HG03378 (cell line): ENCODE data around the gene C7orf57.

ENCODE experiments used
- ATAC-seq: cut with Tn5 transposase; IDR thresholded peaks from one replicate; pipeline ENCODE4 v1.9.1; 2021; ENCODE audit warnings: mild to moderate bottlenecking, moderate library complexity; ENCODE audit not compliant: unreplicated experiment

Gene C7orf57

DNA sequence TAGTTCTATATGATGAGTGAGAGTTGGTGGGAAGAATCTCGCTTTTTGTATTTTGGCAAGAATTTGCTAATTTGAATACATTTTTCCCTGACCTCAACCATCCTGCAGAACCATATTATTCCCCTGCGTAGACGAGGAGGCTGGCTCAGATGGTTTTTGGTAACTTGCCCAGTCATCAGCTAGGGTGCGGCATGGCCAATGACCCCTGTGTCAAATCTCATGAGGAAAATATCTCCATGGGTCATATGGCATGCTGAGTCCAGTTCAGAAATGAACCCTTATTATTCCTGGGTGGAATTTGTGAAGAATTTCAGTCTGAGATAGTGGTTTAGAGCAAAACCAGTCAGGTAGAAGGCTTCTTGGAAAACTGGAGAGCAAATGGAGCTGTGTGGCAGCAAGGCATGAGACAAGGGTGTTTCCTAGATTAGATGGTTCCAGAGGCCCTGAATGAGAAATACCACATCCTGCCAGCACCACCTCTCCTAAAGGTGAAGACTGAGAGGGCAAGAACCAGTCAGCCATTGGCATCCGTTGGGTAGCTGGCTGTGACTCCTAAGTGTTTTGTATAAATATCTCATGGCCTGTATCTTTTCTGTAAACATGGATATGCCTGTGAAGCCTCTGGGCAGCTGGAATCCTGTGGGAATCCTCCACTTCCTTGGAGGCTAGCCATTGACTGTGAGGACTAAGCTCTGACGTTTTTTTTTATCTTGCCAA is 47.9 kb downstream of the C7orf57 start:
- ATAC-seq = no peak

DNA sequence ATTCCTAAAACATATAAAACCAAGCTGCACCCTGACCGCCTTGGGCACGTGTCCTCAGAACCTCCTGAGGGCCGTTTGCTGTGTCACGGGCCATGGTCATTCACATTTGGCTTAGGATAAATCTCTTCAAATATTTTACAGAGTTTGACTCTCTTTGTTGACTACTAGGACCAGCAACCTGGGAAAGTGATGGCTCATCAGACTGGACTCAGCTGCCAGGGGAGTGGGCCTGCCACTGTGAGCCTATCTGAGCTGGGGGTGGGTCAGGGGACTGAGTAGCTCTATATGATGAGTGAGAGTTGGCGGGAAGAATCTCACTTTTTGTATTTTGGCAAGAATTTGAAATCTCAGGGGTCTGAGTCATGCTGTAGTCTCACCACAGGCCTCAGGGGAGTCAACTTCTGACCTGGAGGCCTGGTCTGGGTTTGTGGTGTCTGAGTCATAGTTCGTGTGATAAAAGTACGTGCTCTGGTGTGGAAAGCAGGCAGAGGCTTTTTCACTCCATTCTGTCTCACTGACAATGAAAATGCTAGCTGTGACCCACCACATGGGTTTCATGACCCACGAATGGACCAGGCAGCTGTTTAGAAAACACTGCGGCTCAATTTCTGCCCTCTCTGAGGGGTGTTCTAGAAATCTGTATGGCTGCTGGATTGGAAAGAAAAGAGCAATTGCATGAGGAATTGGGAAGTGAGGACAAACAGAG is 49.5 kb downstream of the C7orf57 start:
- ATAC-seq = peak; percentile 80

DNA sequence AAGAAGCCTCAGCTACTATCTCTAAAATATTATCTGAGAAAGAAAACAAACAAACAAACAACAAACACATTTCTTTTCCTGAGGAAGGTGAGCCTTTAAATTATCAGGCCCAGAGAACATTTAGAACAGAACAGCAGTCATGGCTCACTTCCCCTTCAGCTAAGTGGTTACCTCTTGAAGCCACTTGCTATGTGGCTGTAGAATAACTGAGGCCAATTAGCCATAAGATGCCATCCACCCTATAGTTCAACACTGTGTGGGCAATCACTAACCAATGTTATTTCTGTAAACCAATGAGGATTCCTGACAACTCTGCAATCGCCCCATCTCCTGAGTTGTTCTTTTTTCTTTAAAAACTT is 50.1 kb downstream of the C7orf57 start:
- peak; percentile 17 for ATAC-seq

DNA sequence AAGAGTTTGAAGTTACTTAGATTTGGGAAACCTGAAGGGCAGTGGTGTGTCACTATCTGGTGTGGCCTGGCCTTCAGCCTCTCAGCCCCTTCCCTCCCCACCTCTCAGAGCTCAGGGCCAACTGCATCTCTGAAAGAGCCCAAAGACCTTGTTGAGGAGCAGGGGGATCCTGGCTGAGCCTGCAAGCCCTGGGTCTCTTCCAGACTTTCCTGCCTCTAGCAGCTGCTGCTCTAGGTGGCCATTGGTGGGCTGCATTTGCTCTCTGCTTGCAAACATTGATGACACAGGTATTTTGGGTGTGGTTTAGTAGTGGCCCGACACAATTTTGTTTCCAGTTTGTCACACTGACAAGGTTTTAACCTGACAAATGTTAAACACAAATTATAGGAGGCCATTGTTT is 50.6 kb downstream of the C7orf57 start:
- no peak for ATAC-seq

DNA sequence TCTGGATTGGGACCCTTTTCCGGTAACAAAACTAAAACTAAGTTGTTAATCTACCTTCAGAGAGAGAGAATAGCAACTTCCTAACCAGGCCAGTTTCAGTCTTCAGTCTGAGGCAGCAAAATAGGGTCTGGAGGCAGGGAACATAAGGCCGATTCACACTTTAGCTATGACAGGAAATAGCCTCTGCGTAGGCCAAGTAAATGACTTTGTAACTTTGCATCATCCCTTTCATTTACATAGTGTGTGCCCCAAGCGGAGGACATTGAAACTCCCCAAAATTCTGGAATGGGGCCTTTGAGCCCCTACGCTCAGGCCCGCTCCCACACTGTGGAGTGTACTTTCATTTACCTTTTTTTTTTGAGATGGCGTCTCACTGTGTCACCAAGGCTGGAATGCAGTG is 52.0 kb downstream of the C7orf57 start:
- ATAC-seq = peak; percentile 33

DNA sequence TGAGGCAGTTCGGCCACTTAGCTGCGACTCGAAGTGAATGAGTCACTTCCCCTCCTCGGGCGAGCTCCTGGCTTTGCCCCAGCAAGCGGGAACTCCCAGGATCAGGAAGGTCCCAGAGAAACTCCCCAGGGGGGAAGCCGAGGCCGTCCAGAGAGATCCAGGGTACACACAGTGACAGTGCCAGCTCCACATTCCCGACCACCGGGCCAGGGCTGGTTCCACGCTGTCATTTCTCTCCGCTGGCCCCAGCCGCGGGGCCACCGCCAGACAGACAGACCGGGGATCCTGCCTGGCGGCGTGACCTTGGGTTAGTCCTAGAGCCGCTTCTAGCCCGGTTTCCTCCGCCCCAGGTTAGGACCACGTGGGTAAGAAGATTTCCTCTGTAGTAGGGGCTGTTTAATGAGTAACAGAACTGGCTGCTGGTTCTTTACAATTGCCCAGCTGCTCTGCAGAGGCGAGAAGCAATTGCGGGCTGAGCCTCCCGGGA is 53.3 kb downstream of the C7orf57 start:
- peak; percentile 55 for ATAC-seq

DNA sequence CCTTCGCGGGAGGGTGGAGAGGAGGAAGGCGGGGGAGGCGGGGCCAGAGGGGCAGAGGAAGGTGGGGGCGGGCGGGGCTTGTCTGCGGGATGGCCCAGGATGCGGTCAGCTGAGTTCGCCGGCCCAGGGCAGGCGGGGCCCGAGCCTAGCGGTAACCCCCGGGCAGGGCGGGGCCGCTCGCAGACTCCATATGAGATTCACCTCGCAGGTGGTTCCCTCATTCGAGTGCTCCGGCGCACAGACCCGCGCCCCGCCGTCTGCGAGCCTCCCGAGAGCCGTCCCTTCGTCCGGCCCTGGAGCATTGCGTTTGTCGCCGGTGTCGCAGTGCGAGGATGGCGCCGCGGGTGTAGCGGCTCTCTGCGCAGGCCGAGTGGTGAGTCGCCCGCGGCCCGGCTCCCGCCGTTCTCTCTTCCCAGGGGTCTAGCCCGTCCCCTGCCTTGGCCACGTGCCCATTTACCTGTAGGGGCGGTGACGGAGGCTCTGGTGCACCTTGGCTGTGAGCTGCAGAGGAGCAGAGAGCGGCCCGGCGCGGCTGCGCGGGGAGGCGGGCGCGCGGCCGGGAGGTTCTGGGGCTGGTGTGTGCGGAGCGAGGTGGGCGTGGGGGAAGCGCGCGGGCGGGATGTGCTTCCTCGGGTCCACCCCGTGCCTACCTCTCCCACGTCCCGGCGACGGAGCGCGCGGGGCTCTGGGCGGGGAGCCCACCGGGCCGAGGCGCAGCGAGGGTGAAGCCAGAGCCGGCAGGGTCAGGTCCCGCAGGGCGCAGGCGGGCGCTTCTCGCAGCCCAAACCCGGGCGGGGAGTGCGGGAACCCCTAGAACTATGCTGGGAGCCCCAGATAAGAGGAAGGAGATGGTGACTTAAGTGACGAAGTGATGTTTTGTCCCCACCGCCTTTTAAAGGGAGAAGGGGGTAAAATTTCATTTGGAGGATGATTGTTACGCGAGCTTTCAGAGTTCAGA is 54.0 kb downstream of the C7orf57 start, which contains the start of gene UPP1:
TSS of gene UPP1 (plus strand) at position 220 of the 958 bp plus-strand sequence. CDS start 5,519 bp downstream, outside the sequence.
- peak; percentile 32 for ATAC-seq

DNA sequence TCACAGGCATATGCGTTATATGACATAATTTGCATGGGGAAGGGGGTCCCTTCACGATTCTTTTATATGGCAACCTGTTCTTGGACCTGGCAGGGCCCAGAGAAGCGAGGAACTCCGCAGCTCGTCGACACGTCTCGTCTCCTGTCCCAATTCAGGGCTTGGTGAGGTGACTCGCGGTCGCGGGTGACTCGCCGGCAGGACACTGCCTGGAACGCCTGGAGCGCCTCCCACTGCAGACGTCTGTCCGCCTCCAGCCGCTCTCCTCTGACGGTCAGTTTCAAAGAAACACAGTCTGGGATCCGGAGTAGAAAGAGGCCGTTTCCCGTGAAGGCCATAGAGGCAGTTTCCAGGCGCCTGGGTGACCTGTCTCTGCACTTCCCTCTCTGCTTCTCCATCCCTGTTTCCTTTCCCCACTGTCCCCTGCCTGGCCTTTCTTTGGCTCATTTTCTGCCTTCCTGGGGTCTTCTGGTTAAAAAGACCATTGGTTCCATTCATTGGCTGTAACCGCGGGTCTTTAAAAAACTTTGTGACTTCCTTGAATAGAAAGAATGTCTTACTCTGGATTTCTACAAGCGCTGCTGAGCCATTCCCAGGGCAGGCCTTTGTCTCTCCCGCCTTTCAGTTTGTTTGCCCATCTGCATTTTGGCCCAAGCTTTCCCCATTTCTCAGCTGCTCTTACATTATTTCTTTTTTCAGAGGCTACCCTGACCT is 54.9 kb downstream of the C7orf57 start:
- ATAC-seq = no peak

DNA sequence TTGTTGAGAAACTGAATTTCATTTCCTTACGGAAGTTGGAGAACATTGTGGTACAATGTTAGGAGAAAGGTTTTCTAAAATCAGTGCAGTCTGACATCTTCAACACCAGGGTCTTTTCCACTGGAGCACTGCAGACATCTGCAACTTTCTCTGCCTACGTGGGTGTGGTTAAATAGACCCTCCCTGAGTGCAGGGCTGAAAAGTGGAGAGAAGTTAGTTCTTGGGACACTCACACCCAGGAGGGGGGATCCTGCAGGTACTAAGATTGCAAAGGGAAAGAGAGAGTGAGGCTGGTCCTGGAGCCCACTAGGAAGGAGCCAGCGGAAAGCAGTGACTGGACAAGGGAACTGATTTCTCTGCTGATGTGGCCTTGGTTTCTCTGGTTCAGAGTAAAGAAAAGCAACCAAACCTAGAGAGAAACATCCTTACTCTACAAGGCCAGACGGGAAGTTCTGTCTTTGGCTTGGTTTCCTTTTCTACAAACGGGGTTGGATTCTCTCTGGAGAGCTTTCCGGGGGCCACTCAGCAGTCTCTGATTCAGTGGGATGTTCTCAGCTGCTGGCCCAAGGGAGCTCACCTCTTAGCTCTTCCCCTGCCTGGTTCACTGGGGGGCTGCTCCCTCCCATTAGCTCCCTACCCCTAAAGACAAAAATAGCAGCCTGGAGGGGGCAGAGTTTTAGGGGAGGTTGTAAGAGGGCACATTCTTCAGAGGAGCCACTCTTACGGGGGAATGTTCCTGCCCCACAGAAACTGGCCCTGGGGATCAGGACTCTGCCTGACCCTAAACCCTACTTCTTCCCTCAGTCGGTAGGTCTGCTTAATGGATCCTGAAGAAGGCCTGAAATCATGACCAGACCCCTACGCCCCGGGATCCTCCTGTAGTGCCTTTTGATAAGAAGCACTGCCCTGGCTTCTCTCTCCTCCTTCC is 56.4 kb downstream of the C7orf57 start:
- no peak for ATAC-seq

DNA sequence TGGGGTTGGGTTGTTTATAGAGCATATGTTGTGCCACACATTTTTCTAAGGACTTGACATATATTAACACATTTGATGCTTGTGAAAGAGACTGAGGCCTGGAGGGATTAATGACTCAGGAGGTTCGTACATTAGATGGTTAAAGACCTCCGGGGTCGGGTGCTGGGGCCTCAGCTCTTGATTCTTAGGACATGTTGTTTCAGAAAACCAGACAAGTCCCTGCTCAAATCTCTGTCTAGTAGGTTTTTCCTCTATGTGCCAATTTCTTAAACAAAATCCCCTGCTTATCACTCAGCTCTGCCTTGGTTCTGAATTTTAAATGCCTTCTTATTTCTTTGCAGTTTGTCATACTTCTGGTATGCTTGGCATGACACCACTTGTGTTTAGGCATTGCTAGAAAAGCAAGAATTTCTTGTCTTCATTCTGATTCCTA is 59.5 kb downstream of the C7orf57 start:
- ATAC-seq = no peak

DNA sequence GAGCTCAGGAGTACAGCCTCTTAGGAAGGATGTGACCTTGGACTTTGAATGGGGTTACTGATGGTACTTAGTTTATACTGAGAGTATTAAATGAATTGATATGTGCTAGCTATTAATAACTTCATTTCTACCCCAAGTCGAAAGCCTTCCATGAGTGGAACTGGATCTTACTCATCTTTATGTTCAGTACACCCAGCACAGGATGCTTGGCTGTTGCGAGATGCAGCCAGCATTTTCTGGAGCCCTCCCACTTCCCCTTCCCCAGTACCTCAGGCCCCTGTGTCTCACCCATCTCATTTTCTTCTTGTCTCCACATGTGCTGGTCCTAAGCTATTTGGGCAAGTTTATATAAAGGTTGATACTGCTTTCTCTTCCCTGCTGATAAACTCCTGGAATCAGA is 60.9 kb downstream of the C7orf57 start:
- no peak for ATAC-seq

DNA sequence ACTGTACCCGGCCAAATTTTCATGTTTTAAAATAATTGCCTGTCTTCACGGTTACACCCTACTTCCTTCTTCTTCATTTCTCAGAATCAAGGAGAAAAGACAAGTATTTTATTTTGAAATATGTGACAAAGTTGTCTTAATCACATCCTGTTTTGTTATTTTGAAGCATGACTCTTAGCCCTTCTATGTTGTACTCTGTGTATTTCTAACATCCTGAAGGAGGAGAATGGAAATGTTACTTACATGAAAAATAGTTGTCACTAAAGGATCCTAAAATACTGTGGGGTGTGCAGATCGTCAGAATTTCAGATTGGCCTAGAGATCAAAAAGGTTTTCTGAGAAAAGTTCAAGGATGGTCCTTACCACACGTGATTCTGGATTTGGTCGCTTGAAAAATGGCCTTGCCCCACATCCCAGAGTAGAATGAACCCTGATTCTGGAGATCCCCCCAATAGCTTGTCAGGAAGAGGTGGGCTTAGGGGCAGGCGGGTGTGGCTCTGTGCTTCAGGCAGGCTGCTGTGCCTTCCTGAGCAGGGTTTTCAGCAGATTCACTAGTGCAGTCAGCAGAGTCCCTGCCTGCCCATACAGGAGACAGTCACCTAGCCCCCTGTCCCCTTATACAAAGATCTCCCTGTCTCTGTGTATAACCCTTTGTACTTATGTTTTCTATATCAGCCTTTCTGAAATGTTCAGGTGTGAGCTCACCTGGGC is 62.3 kb downstream of the C7orf57 start:
- ATAC-seq = no peak

DNA sequence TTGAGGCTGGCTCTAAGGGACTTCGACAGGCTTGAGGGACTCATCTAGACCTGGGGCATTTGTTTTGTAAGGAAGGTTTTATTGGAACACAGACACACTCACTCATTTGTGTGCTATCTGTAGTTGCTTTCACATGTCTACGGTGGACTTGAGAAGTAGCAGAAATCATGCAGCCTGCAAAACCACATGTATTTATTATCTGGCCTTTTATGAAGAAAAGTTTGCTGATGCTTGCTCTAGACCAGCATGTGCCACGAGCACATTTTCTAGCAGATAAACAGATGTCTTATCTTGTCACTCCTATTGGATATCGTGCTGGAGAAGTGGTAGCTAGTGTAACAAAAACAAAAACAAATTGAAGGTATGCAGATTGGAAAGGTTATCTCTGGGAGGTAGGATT is 63.5 kb downstream of the C7orf57 start:
- no peak for ATAC-seq

DNA sequence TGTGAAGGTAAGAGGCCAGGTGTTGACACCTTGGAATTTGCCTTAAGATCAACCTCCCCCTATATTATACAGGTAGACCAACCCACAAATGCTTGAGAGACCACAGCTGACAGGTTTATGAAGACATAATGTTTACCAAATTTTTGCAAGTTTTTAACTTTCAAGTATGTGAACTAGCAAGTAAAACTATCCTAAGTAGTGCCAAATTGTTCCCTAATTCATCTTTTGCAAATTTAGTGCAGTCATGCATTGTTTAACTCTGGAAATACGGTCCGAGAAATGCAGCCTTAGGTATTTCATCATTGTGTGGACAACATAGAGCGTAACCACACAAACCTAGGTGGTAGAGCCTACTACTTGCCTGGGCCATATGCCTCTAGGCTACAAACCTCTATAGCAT is 64.4 kb downstream of the C7orf57 start:
- no peak for ATAC-seq

DNA sequence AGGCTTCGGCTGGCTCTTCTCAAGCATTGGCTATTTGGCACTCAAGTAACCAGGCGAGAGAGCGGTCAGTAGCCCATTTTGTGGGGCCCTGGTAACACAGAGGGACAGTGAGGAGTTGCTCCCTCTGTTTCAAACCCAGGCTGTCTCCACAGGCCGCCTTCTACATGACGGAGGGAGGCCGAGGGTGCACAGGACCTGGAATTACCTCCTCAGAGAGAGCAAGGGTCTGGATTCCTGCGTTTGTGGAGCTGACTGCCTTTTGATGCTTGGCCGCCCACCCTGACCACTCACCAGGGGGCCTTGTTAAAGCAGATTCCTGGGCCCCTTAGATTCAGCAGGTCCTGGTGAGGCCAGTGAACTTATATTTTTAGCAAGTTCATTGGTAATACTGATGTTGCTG is 66.0 kb downstream of the C7orf57 start:
- no peak for ATAC-seq

DNA sequence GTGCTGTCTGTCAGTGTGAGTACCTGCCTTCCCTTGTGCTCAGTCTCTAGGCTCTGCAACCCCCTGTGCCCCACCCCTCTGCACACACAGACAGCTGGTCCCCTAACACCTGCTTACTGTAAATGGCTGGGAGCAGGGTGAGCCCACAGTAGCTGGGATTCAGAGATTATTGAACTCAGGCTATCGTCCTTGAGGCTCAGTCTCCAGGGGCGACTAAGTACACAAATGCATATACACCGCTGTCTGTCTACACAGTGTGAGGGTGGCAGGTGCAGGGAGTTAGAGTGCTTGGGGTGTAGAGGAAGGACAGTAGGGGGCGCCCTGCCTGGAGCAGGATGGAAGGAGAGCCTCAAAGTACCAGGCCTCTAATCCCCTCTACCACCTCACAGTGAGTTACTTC is 66.6 kb downstream of the C7orf57 start:
- no peak for ATAC-seq

DNA sequence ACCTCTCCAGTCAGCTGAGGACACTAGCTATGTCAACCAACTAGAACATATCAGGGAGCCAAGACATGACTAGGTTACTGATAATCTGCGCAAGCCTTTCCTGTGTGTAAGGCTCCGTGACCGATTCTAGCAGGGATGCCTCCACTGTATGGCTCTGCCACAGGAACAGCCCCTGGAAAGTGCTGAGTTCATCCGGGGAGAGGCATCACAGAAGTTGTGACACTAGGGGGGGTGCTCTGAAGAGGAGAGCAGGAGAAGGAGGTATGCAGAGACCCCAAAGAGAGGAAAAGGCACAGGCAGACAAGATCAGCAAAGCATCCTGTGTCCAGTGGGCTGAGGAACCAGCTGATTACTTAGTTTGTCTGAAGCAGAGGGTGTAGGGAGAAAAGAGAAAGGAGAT is 67.2 kb downstream of the C7orf57 start:
- ATAC-seq = no peak

DNA sequence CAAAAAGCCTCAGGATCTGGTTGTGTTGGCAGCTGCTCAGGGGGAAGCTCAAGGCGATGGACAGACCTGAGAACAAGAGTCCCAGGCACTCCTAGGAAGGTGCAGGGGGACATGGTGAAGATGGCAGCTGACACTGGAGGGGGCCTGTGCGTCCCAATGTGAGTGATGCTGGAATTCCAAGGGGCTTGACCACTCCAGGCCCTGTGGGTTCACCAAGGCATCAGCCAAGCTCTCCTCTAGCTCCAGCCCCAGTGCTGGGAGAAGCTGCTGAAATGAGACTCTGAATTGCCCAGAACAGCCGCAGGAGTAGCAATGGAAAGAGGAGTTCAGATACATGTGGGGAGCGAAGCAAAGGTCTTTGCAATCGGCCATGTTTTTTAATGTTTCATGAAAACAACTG is 69.7 kb downstream of the C7orf57 start:
- no peak for ATAC-seq
